ENCODE results near the gene ATXN7L3.

The ATXN7L3 gene

DNA sequence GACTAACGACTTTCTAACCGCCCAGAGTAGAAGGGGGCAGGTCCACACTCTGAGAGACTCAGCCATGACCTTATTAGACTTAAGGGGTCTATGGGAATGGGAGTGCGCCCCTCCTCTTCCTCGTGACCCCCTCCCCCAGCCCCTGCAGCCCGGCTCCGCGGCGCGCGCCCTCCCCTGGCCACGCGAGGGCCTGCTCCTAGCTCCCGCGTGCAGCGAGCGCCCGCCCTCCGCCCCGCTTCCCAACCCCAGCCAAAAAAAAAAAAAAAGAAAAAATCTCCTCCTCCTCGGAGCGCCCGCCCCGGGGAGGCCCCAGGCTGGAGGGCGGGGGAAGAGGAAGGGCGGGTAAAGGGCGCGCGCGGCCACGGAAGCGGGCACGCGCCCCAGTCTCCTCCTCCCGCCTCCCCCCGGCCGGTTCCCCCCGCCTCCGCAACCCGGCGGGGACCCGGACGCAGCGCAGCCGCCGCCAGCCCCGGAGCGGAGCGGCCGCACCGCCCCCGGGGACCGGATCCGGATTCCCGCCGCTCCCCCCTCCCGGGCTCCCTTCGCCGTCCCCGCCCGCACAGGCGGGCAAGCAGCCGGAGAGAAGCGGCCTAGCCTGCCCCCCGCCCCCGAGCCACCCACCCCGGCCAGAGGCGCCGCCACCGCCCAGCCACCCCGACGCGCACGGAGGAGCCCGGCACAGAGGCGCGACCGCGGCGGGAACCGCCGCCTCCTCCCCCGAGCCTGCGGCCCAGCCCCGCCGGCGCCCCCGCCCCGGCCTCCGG lies 18.8 kb upstream of the ATXN7L3 start:
- DNase-seq (ENCODE audit: low read depth in 1 of 2, low spot score in 1 of 2): peak; percentile 66 to 81

DNA sequence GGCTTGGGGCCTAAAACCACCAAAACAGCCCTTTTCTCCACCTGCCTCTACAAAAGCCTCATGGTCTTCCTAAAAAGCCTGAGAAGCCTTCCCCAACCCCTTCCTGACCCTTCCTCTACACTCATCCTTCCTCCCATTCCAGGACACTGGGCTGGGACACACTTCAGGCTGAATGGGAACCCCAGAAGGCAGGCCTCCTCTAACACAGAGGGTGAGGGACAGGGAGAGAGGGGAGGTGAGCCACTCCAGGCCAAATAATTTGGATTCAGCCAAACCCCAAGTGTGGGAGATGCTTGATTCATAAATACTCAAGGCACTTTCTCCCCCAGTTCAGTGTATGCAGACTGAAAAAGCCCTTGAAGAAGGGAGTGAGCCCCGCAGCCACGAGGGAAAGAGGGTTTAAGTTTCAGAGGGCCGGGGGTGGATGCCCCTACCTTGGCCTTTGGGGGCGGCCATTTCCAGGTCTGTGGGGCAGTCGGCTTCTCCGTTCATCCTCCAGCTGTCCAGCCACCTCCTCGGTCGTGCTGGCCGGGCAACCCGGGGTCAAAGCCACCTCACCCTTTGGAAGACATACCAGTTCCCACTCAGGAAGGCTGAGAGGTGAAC lies 18.2 kb upstream of the ATXN7L3 start:
- DNase-seq (ENCODE audit: low read depth in 1 of 2, low spot score in 1 of 2): no peak

DNA sequence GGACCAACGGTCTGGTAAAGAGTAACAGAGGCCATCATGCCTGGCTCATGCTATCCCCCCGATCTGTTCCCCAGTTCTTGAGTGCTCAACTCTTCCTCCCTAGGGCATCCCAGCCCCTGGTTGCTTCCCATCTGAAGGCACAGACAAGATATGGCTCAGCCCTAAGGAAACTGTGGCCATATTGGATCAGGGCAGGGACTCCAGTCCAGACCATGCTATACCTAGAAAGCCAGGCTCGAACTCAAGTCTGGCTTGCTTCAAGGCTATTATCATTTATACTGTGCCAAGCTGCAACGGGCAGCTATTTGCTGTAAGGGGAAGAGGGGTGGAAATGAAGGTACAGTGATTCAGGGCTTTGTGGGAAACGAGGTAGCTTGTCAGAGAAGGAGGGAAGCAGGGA lies 17.0 kb upstream of the ATXN7L3 start:
- DNase-seq (ENCODE audit: low read depth in 1 of 2, low spot score in 1 of 2): no peak

DNA sequence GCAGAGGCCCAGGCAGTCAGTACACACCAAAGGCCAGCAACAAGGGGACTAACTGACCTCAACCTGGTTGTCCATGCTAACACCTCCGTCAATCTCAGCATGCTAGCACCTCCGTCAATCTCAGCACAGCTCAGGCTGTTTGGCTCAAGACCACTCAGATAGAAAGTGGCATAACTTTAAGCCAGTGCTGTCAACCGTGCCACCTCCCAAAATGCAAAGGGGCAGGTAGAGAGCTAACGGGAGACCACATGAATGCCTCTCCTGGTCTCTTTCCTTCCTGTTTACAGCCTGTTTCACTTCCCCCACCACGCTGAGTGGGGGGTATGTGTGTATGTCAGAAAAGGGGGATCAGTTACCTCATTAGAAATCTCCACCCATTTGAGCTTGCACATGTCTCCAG lies 16.5 kb upstream of the ATXN7L3 start:
- no peak for DNase-seq (ENCODE audit: low read depth in 1 of 2, low spot score in 1 of 2)

DNA sequence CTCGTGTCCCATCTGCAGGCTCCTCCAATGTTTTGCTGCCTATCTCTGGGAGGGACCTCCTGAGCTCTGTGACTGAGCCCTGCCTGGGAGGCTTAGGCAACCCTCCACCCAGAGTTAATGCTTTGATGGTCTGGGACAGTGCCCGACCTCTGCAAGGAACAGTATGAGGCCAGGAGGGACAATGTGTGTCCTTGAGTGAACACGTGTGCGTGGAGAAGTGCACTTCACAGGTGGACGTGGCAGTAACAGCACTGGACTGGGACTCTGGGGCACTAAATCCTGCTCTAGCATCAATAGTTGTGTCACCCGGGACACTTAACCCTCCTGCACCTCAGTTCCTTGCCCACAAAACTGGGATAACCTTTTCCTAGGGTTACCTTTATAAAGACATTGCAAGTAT lies 15.2 kb upstream of the ATXN7L3 start:
- DNase-seq (ENCODE audit: low read depth in 1 of 2, low spot score in 1 of 2): no peak

DNA sequence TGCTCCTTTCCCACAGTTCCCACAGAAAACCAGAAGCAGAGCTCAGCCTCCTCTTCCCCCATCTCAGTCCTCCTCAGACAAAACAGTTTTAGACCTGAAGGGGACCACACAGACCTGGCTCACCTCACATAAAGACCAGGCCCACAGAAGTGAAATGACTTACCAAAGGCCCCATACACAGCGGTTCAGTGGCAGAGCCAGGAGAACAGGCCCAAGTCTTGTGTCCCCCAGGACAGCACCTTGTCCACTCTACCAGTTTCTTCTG lies 14.5 kb upstream of the ATXN7L3 start:
- DNase-seq (ENCODE audit: low read depth in 1 of 2, low spot score in 1 of 2): no peak

DNA sequence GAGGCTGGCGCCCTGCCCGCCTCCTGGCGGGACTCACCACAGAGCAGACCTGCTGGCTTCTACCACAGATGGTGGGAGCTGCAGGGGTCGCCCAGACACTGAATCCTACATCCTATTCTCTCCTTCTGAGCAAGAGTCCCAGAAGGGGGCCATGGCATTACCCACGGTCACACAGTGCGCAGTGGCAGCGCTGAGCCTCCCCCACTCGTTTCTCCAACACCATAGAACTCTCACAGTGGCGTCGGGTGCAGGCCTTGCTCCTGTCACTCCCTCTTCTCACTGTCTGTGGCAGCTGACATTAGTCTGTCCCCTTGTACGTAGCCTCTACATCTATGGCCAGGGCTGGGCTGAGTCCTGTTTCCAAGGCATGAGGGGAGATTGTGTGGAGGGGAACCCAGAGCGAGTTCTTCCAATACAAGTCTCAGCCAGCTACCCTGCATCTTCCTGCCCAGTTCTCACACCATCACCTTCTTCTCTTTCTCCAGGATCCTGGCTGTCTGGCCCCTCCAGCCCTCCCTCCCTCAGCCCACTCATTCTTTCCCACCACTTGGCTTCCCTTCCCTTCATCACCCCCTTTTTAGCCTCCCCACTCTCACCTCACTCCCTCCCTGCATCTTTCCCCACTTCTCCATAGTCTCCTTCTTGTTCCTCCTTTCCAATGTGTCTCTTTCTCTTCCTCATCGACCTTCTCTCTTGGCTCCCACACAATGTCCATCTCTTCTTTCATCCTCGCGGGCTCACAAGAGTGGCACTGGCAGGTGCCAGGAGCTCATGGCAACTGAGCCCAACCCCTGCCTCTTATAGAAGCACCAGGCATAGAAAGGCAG lies 13.9 kb upstream of the ATXN7L3 start:
- DNase-seq (ENCODE audit: low read depth in 1 of 2, low spot score in 1 of 2): no peak

DNA sequence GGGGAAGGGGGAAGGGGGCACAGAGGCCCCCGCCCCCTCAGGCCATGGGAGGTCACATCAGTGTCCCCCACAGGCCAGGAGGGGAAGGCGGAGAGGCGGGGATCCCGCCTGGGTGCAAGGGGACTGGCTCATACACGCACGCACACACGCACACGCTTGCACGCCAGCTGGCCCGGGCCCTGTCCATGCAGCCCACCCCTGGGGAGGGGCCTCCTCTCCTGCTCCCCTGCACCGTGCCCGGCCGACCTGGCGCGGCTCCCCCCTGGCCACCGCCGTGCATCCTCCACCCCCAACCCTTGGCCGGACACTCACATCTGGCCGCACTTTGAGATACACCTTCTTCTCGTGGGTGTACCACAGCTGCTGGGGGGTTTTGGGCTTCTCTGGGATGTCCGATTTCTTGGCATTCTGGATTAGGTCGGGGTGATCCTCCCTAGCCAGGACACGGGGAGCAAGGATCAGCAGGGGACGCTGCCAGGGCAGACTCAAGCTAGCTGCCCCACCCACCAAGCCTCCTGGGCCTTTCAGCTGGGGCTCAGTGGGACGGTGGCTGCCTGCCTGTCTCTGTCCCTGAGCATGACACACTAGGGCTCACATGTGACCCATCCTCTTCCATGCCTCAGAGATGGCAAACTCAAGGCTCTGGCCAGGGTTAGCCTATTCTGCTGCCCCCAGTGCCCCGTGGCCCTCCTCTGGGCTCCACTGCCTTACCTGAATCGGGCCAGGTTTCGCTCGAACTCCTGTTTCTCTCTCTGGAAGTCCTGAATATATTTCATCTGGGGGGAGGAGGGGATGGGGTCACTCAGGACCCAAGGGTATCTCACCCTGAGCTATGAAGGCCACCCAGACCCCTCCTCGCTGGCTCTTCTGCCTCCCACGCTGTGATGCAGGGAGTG lies 13.1 kb upstream of the ATXN7L3 start:
- DNase-seq (ENCODE audit: low read depth in 1 of 2, low spot score in 1 of 2): no peak

DNA sequence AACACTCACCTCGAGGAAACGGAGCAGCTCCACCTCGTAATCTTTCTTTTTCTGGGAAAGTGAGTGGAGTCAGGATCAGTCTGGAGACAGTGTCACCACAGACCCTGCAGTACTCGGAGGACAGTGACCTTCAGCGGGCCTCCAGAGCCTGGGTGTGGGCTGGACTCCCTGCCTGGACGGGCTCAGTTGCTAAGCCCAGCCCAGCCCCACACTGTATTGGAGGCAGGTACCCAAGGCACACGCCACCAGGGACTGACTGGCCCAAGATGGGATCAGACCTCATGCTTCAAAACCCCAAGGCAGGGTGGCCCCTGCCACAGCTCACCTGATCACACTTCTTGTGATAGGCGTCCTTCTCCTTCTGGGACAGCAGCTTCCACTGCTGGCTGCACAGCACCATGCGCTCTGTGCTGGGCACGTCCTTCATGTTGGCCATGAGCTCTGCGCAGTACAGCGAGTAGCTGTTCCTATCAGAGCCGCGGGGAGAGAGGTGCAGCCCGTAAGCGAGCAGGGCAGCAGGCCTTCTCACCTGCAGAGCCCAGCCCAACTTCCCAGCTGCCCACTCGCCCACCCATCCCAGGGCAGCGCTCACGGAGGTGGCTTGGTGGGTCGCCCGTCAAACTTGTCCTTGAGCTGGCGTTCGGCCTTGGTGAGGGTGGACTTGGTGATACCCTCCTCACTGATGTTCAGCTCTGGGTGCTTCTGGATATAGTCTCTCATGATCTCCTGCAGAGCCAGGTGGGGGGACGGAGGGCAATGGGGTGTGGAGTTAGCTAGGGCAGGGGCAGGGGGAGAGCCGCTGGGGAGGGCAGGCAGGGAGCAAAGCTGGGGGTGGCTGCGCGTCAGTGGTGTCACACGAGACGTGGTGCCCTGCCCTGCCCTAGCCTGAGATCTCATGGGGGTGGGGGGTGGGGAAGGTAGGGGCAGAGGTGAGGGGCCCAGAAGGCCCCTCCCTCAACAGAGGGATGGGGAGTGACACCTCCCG lies 11.9 kb upstream of the ATXN7L3 start:
- no peak for DNase-seq (ENCODE audit: low read depth in 1 of 2, low spot score in 1 of 2)

DNA sequence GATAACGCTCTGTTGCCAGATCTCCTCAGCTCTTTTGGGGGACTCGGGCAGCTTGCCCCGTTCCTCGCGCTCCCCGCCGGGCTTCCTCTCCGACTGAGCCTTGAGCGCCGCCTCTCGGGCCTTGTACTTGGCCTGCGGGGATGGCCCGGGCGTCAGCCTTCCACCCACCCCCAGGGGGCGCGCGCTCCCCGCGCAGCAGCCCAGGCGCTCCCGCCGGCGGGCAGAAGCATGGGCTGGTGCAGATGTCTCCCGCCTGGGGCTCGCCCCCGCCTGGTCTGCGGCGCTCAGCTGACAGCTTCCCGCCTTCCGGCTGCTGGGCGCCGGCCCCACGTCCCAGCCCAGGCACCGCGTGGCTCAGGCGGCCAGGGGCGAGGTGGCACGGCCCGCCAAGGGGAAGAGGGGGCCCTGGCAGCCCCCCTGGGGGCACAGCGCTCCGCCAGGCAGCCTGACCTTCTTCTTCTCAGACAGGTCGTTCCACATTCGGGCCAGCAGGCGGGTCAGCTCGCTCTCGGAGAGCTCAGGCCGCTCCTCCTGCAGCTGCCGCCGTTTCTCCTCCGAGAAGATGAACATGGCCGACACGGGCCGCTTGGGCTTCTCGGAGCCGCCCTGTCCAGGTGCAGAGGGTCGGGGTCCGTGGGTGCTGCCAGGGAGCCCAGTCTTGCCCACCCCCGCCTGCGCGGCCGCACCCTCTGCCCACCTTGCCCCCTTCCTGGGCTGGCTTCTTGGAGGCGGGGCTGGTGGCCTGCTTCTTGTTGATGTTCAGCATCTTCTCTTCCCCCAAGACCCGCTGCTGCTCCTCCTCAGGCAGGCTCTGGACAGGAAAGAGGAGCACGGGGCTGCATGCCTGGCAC lies 10.9 kb upstream of the ATXN7L3 start:
- peak; percentile 78 to 83 for DNase-seq (ENCODE audit: low read depth in 1 of 2, low spot score in 1 of 2)

DNA sequence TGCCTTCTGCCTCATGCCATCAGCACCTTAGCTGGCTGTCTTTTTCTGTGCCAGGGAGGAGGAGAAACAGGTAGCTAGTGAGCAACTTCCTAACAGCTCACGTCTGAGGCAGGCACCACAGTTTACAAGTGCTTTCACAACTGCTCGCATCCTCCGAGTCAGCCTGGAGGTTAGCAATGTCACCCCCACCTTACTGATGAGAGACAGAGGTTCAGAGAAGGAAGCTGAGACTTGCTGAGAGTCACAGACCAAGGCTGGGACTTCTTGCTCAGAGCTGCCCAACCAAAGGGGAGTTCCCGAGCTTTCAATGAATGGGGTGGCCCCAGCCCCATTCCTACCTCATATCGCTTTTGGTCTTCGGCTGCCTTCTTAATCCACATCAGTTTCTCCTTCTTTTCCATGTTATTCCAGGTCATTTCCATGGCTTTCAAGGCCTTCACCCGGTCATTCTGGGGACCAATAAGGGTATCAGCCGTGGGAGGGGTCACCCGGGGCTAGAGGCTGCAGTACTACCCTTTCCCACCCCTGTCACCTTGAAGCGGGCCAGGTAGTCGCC lies 10.2 kb upstream of the ATXN7L3 start:
- peak in 1 of 2 donors; percentile 47 for DNase-seq (ENCODE audit: low read depth in 1 of 2, low spot score in 1 of 2)

DNA sequence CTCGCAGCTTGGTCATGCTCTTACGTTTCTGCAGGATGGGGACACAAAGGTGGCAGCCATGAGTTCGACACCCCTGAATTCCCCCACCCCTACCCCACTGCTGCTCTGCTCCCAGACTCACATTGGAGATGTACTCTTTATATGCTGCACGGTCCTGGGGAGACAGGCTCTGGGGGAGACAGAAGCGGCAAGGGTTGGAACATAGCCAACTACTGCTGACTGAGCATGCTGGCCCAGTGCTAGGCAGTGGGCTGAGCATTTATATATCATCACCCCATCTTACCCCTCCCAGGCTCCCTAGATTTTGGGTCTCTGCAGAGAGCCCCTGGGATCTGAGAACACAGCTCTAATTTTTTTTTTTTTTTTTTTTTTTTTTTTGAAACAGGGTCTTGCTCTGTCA lies 8.1 kb upstream of the ATXN7L3 start:
- DNase-seq (ENCODE audit: low read depth in 1 of 2, low spot score in 1 of 2): no peak

DNA sequence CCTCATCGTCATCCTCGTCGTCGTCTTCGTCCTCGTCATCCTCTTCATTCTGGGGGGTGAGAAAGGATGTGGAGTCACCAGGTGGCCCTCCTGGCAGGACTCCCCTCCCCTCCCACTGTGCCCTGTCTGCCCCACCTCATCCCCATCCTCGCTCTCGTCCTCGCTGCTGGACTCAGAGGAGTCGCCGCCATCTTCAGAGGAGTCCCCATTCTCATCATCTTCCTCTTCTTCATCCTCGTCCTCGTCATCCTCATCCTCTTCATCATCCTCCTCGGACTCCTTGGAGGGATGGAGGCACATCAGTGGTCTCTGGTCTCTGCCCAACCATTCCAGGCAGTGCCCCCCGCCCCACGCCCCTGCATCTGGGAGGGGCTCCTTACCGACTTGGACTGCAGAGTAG lies 7.6 kb upstream of the ATXN7L3 start:
- DNase-seq (ENCODE audit: low read depth in 1 of 2, low spot score in 1 of 2): no peak

DNA sequence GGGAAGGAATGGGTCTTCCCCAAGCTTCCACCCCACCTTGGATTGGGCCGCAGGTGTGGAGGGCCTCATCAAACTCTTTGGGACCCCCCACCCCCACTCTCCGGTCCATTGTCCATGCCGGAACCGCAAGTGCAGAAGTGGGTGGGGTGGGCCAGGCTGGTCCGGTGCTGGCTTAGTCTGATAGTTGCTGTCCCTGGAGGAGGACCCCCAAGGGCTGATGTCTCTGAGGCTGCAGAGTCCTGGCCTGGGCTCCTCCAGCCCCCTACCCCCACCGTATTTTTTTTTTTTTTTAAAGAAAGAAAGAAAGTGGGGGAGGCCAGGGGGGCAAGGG lies 7.1 kb upstream of the ATXN7L3 start:
- no peak for DNase-seq (ENCODE audit: low read depth in 1 of 2, low spot score in 1 of 2)

DNA sequence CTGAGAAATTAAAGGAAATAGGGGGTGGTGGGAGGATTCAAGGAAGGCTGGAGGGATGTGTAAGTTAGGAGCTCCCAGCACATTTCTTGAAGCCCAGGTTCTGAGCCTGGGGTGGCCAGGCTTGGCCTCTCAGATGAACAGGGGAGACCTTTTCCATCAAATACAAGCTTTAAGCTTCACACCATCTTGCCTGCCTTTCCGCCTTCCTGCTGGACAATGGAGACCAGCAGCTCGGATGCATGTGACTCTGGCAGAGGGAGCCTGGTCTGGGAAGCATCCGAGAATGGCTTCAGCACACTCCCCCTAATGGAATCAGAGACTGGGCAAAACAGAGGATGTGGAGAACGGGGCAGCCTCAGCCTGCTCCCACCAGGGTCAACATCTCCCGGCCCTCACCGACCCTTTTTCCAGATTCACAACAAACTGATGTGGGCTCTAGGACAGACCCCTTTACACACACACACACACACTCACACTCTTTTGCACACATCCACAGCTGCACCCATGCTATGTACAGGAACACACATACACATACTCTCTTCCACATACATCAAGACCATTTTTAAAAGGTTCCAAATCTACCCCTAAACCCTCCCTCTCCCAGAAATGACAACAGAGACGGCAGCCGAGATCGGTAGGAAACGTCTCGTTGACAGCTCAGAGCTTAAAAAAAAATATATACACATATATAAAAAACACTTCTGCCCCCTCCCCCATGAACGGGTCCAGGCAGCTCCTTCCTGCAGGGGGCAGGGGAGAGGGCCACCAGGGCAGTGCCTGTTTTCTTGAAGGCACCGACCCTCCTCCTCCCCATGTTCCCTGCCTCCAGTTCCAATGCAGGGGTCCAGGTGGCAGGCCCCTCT lies 6.5 kb upstream of the ATXN7L3 start:
- DNase-seq (ENCODE audit: low read depth in 1 of 2, low spot score in 1 of 2): no peak

DNA sequence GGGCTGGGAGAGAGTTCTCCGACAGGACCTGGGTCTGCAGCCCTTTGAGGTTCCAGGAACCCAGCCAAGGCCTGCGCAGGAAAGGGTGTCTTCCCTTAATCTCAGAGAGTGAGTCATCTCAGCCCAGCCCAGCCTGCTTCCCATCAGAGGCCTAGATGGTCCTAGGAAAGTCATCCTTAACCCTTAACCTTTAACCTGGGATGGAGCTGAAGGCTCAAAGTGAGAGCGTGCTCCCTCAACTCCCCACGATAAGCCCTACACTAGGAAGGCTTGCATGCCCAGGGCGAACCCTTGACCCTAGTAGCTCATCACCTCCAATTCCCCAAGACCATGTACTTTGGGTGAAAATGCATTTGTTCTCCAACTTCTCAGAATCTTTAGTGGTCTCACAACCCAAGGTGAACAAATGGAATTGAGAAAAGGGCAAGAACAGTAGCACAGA lies 4.8 kb upstream of the ATXN7L3 start:
- no peak for DNase-seq (ENCODE audit: low read depth in 1 of 2, low spot score in 1 of 2)

DNA sequence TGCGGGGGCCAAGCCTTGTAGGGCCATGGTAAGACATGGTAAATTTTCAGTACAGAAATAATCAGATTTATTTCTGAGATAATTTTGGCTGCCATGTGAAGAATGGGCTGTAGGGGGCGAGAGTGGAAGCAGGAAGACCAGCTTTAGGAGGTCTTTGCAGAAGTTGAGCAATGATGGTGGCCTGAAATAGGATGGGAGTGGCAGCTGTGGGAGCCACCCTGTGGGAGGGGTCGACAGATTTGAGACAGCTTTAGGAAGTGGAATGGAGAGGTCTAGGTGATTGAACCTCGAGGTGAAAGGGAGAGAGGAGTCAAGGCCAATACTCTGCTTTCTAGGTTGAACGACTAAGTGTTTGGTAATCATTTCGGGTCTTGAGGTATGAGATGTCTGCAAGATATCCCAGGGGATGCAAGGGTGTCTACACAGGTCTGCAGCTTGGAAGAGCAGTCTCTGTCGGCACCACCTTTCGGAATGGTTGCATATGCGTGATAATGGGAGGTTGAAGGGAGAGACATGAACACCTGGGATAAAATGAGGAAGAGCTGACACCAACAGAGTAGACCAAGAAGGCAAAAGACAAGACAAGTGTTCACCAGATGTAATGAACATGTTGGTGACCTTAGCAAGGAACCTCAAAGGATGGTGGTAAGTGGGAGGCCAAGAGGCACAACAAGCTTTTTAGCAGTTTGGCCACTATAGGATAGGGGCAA lies 4.2 kb upstream of the ATXN7L3 start:
- peak in 1 of 2 donors; percentile 47 for DNase-seq (ENCODE audit: low read depth in 1 of 2, low spot score in 1 of 2)
